RKO (cell line): Measurements from ENCODE around the gene SPOCK1.

Experiments
- DNase-seq: peaks from one replicate; pipeline ENCODE4 v3.0.0-alpha.2; 2016; ENCODE audit warnings: low spot score

The SPOCK1 gene

GRCh38 chr5:137190441-137190840 lies 308.7 kb downstream of the SPOCK1 start:
- no peak for DNase-seq

GRCh38 chr5:137190031-137190430 lies 309.1 kb downstream of the SPOCK1 start:
- no peak for DNase-seq

- no peak for DNase-seq
These were observed 310.6 kb downstream of the SPOCK1 start for GRCh38 chr5:137188566-137188965.

GRCh38 chr5:137186759-137187461 lies 312.2 kb downstream of the SPOCK1 start:
- DNase-seq, result no peak

- no peak for DNase-seq
These were observed 313.9 kb downstream of the SPOCK1 start for GRCh38 chr5:137185193-137185592.

GRCh38 chr5:137184734-137185133 lies 314.4 kb downstream of the SPOCK1 start:
- no peak for DNase-seq

- no peak for DNase-seq
These were observed 316.6 kb downstream of the SPOCK1 start for GRCh38 chr5:137182576-137182975.

- DNase-seq, result no peak
These were observed 317.5 kb downstream of the SPOCK1 start for GRCh38 chr5:137181667-137182066.

- no peak for DNase-seq
These were observed 319.9 kb downstream of the SPOCK1 start for GRCh38 chr5:137179203-137179602.

- DNase-seq, result no peak
These were observed 322.5 kb downstream of the SPOCK1 start for GRCh38 chr5:137176609-137177008.

- no peak for DNase-seq
These were observed 323.0 kb downstream of the SPOCK1 start for GRCh38 chr5:137176126-137176525.

GRCh38 chr5:137174196-137174595 lies 324.9 kb downstream of the SPOCK1 start:
- no peak for DNase-seq

- no peak for DNase-seq
These were observed 326.9 kb downstream of the SPOCK1 start for GRCh38 chr5:137172258-137172657.

GRCh38 chr5:137167187-137167586 lies 331.9 kb downstream of the SPOCK1 start:
- DNase-seq, result no peak

GRCh38 chr5:137164961-137165360 lies 334.2 kb downstream of the SPOCK1 start:
- no peak for DNase-seq

- no peak for DNase-seq
These were observed 334.6 kb downstream of the SPOCK1 start for GRCh38 chr5:137164536-137164935.

GRCh38 chr5:137158691-137159090 lies 340.4 kb downstream of the SPOCK1 start:
- DNase-seq, result no peak

- no peak for DNase-seq
These were observed 342.9 kb downstream of the SPOCK1 start for GRCh38 chr5:137156180-137156579.

GRCh38 chr5:137155261-137156000 lies 343.7 kb downstream of the SPOCK1 start:
- DNase-seq, result no peak

- DNase-seq, result no peak
These were observed 346.5 kb downstream of the SPOCK1 start for GRCh38 chr5:137152616-137153015.

GRCh38 chr5:137148655-137149054 lies 350.5 kb downstream of the SPOCK1 start:
- no peak for DNase-seq

GRCh38 chr5:137148159-137148558 lies 351.0 kb downstream of the SPOCK1 start:
- no peak for DNase-seq

GRCh38 chr5:137147346-137147745 lies 351.8 kb downstream of the SPOCK1 start:
- no peak for DNase-seq
